HCT116 (cell line): ENCODE results near the gene RAET1G. TPM values are rescaled to one million over a fixed set of nuclear protein-coding genes. Genes with fewer than 3 reads are reported as not detected.

ENCODE experiments used
- ATAC-seq: fragments of 200-7000 bp; cut with Tn5 transposase; 2 replicates; pipeline ENCODE4 v1.9.1; 2020; ENCODE audit warnings: mild to moderate bottlenecking, moderate library complexity
- BruUV-seq: library from RNA; stranded (reverse); fragments of 400-500 nt; replicated peaks from 2 replicates; lab custom pipeline; 2021; lab: Mats Ljungman, UMichigan
- CTCF ChIA-PET: fragments of 300-600 bp; sonication (Branson Sonifier 250); formaldehyde crosslinking; loops from one replicate; lab custom pipeline; 2021; ENCODE audit warnings: antibody characterized with exemption; lab: Charles Lee
- POLR2A ChIA-PET: fragments of 300-600, 350-600 bp; sonication (Branson Sonifier 250); formaldehyde crosslinking; loops from one replicate; lab custom pipeline; 2021; ENCODE audit warnings: antibody characterized with exemption; lab: Charles Lee
- RAD21 ChIA-PET, 2 experiments: fragments of 300-600 bp; sonication (Branson Sonifier 250); formaldehyde crosslinking; loops; one replicate each; lab custom pipeline; 2023; ENCODE audit warnings: low total read pairs in 2 of 2; ENCODE audit not compliant: uncharacterized antibody in 2 of 2, unreplicated experiment in 2 of 2, low non-redundant PET in 1 of 2; lab: Charles Lee
- DNase-seq: peaks from one replicate; pipeline ENCODE4 v3.0.0-alpha.2; 2010; ENCODE audit warnings: low read depth, low spot score
- H2AFZ ChIP-seq: fragments of 200-600 bp; shearing (Covaris generic), sonication (generic); 2 replicates; pipeline ENCODE4 v1.6.1; 2017; ENCODE audit warnings: low read depth, mixed run types, mixed read lengths, antibody characterized with exemption, low read length; ENCODE audit not compliant: poor library complexity, severe bottlenecking
- H3K27ac ChIP-seq: 2 replicates; pipeline ENCODE4 v1.5.1; 2012; ENCODE audit warnings: low read depth, low read length
- H3K27me3 ChIP-seq: fragments of 200-600 bp; sonication (generic); 2 replicates; pipeline ENCODE4 v1.6.1; 2016; ENCODE audit warnings: mixed run types, low read length, mixed read lengths; ENCODE audit not compliant: insufficient read depth
- H3K36me3 ChIP-seq, 2 experiments: fragments of 200-500 bp in 1 of 2; fragments of 200-600 bp in 1 of 2; sonication (Bioruptor generic) in 1 of 2; sonication (generic) in 1 of 2; 2 replicates each; pipeline versions ENCODE4 v1.5.1 to v1.6.1; 2014 to 2016; ENCODE audit warnings: low read length in 2 of 2, inconsistent platforms in 1 of 2, mixed read lengths in 1 of 2, mixed run types in 1 of 2; ENCODE audit not compliant: insufficient read depth in 2 of 2, control insufficient read depth in 1 of 2
- H3K4me1 ChIP-seq, 2 experiments: fragments of 200-600 bp in 1 of 2; sonication (generic) in 1 of 2; 2 replicates each; pipeline versions ENCODE4 v1.5.1 to v1.6.1; 2012 to 2017; ENCODE audit warnings: low read length in 2 of 2, inconsistent platforms in 1 of 2, mild to moderate bottlenecking in 1 of 2, mixed read lengths in 1 of 2, mixed run types in 1 of 2, moderate library complexity in 1 of 2; ENCODE audit not compliant: insufficient read depth in 2 of 2, control insufficient read depth in 1 of 2
- H3K4me2 ChIP-seq: fragments of 200-600 bp; sonication (generic); 2 replicates; pipeline ENCODE4 v1.6.1; 2017; ENCODE audit warnings: mixed run types, low read length, mixed read lengths
- H3K4me3 ChIP-seq, 2 experiments: fragments of 200-600 bp in 1 of 2; sonication (generic) in 1 of 2; replicated peaks in 1 of 2; 2 replicates each; pipeline ENCODE4 v1.5.1; 2011 to 2016; ENCODE audit warnings: low read length in 2 of 2, control low read depth in 1 of 2, low read depth in 1 of 2, mild to moderate bottlenecking in 1 of 2, mixed read lengths in 1 of 2, mixed run types in 1 of 2
- H3K79me2 ChIP-seq: fragments of 200-600 bp; sonication (generic); 2 replicates; pipeline ENCODE4 v1.6.1; 2017; ENCODE audit warnings: mild to moderate bottlenecking, mixed run types, low read length, moderate library complexity, mixed read lengths; ENCODE audit not compliant: insufficient read depth
- H3K9ac ChIP-seq: fragments of 200-600 bp; sonication (generic); 2 replicates; pipeline ENCODE4 v1.6.1; 2016; ENCODE audit warnings: low read length, mixed read lengths
- H3K9me2 ChIP-seq: fragments of 200-600 bp; sonication (generic), shearing (Covaris generic); 2 replicates; pipeline ENCODE4 v1.6.1; 2017; ENCODE audit warnings: mixed run types, mild to moderate bottlenecking, moderate library complexity; ENCODE audit not compliant: insufficient read depth
- H3K9me3 ChIP-seq, 2 experiments: fragments of 200-500 bp in 1 of 2; fragments of 200-600 bp in 1 of 2; sonication (Bioruptor generic) in 1 of 2; sonication (generic) in 1 of 2; 2 replicates each; pipeline ENCODE4 v1.6.1; 2014 to 2017; ENCODE audit warnings: low read length in 2 of 2, mixed read lengths in 2 of 2, inconsistent platforms in 1 of 2, low read depth in 1 of 2, mild to moderate bottlenecking in 1 of 2, mixed run types in 1 of 2, moderate library complexity in 1 of 2; ENCODE audit not compliant: control insufficient read depth in 1 of 2, insufficient read depth in 1 of 2
- H4K20me1 ChIP-seq: fragments of 200-600 bp; sonication (generic), shearing (Covaris generic); 2 replicates; pipeline ENCODE4 v1.6.1; 2017; ENCODE audit warnings: mixed run types, mild to moderate bottlenecking, moderate library complexity; ENCODE audit not compliant: insufficient read depth
- CEBPB ChIP-seq: IDR thresholded peaks from 2 replicates; pipeline ENCODE4 v1.6.1; 2012; ENCODE audit warnings: low read depth
- EGR1 ChIP-seq: IDR thresholded peaks from 2 replicates; pipeline ENCODE4 v1.6.1; 2012; ENCODE audit warnings: low read depth
- ELF1 ChIP-seq: IDR thresholded peaks from 2 replicates; pipeline ENCODE4 v1.6.1; 2012; ENCODE audit warnings: low read depth, borderline replicate concordance
- EZH2 ChIP-seq: fragments of 200-600 bp; sonication (generic); IDR thresholded peaks from 2 replicates; pipeline ENCODE4 v1.6.1; 2017; ENCODE audit warnings: antibody characterized with exemption, mixed run types
- EZH2phosphoT487 ChIP-seq: fragments of 200-600 bp; IDR thresholded peaks from 2 replicates; pipeline ENCODE4 v1.6.1; 2018; ENCODE audit warnings: antibody characterized with exemption, borderline replicate concordance
- FOSL1 ChIP-seq: IDR thresholded peaks from 2 replicates; pipeline ENCODE4 v1.6.1; 2012; ENCODE audit warnings: low read depth
- JUND ChIP-seq: IDR thresholded peaks from 2 replicates; pipeline ENCODE4 v1.6.1; 2012
- POLR2A ChIP-seq: IDR thresholded peaks from 2 replicates; pipeline ENCODE4 v1.7.0; 2011; ENCODE audit warnings: borderline replicate concordance; ENCODE audit not compliant: insufficient read depth, insufficient read length; ENCODE audit errors: extremely low read depth
- POLR2AphosphoS5 ChIP-seq: IDR thresholded peaks from 2 replicates; pipeline ENCODE4 v1.6.1; 2011; ENCODE audit warnings: mild to moderate bottlenecking, low read depth, low read length, moderate library complexity
- REST ChIP-seq: IDR thresholded peaks from 2 replicates; pipeline ENCODE4 v1.6.1; 2012; ENCODE audit warnings: low read depth
- SP1 ChIP-seq: IDR thresholded peaks from 2 replicates; pipeline ENCODE4 v1.6.1; 2012; ENCODE audit warnings: low read depth
- SRF ChIP-seq: IDR thresholded peaks from 2 replicates; pipeline ENCODE4 v1.6.1; 2012; ENCODE audit warnings: low read depth
- TCF7L2 ChIP-seq: IDR thresholded peaks from 2 replicates; pipeline ENCODE4 v1.7.0; 2011; ENCODE audit warnings: borderline replicate concordance, inconsistent platforms; ENCODE audit not compliant: insufficient read depth, insufficient read length; ENCODE audit errors: extremely low read depth
- YY1 ChIP-seq: IDR thresholded peaks from 2 replicates; pipeline ENCODE4 v1.6.1; 2011; ENCODE audit warnings: low read length, low read depth, moderate library complexity, mild to moderate bottlenecking; ENCODE audit not compliant: insufficient replicate concordance; ENCODE audit errors: extremely low read depth
- ZBTB33 ChIP-seq: IDR thresholded peaks from 2 replicates; pipeline ENCODE4 v1.6.1; 2011; ENCODE audit warnings: mild to moderate bottlenecking, low read length, moderate library complexity; ENCODE audit not compliant: insufficient replicate concordance; ENCODE audit errors: extremely low read depth
- ZFX ChIP-seq: fragments of 450-650 bp; IDR thresholded peaks from 2 replicates; pipeline ENCODE4 v1.6.1; 2017
- ZNF274 ChIP-seq: fragments of 200-500 bp; sonication (Bioruptor generic); IDR thresholded peaks from 2 replicates; pipeline ENCODE4 v1.6.1; 2014; ENCODE audit warnings: mild to moderate bottlenecking, low read depth, low read length, inconsistent platforms
- intact Hi-C: fragments of 100-400 bp; cut with micrococcal nuclease; formaldehyde crosslinking; loops from 2 replicates; pipeline ENCODE4 v1.10.0; 2022
- total RNA-seq: library from RNA; stranded (reverse); gene quantifications from one replicate; pipeline ENCODE4 v1.2.1, GENCODE V29; 2021; ENCODE audit not compliant: unreplicated experiment
- TF ChIP-seq, protein P1 (sequence below): IDR thresholded peaks from 2 replicates; pipeline ENCODE4 v1.6.1; 2012
- TF ChIP-seq, protein P2 (sequence below): IDR thresholded peaks from 2 replicates; pipeline ENCODE4 v1.6.1; 2012

RAET1G gene
- total RNA-seq, 1 experiment from 2014 or later = 0.37 TPM

DNA sequence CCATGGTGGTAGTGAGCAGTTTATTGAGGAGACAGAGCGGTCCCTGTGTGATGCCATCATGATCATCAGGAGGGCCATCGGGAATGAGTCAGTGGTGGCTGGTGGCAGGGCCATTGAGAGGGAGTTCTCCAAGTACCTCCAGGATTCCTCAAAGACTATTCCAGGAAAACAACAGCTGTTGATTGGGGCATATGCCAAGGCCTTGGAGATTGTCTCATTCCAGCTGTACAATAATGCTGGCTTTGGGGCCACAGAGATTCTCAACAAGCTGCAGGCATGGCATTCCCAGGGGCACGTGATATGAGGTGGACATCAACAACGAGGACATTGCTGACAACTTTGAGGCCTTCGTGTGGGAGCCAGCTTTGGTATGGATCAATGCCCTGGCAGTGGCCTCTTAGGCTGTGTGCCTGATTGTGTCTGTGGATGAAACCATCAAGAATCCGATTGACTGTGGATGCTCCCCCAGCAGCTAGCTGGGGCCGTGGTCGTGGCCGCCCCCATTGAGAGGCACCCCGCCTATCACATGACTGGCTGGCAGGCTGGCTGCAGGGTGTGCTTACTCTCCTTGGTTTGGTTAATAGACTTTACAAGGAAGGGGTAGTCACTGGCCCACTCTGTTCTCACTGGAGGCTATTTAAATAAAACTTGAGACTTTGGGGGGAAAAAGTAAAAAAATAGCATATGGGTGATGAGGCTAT is 41.7 kb downstream of the RAET1G start:
- intact Hi-C loops = no loop called here
- Histone ChIP-seq H3K4me3 (no peak overlapping the region), H3K36me3 (no peaks in the 10 kb centered on the region), H3K9ac (no peak overlapping the region), H4K20me1 (no peaks in the 10 kb centered on the region), H3K4me1 (no peaks in the 10 kb centered on the region), H3K9me3 (no peaks in the 10 kb centered on the region), H3K79me2 (no peaks in the 10 kb centered on the region), H3K27me3 (no peaks in the 10 kb centered on the region), H3K27ac (no peak overlapping the region), H3K4me2 (no peak overlapping the region), H2AFZ (no peak overlapping the region), H3K9me2 (no peaks in the 10 kb centered on the region)
- ATAC-seq = no peak
- TF ChIP-seq TCF7L2 (no peak), ELF1 (no peak), ZBTB33 (no peak), POLR2AphosphoS5 (no peak), ZFX (no peak), FOSL1 (no peak), REST (no peak), POLR2A (no peak), YY1 (no peak), ZNF274 (no peak), SP1 (no peak), EZH2 (no peak), JUND (no peak), SRF (no peak), EGR1 (no peak), EZH2phosphoT487 (no peak), CEBPB (no peak)
- TF ChIP-seq, protein P1, sequence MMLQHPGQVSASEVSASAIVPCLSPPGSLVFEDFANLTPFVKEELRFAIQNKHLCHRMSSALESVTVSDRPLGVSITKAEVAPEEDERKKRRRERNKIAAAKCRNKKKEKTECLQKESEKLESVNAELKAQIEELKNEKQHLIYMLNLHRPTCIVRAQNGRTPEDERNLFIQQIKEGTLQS = no peak
- TF ChIP-seq, protein P2, sequence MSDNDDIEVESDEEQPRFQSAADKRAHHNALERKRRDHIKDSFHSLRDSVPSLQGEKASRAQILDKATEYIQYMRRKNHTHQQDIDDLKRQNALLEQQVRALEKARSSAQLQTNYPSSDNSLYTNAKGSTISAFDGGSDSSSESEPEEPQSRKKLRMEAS = no peak
- POLR2A ChIA-PET = no interaction called here
- DNase-seq = no peak
- BruUV-seq = no TSS peak
- CTCF ChIA-PET = no interaction called here
- RAD21 ChIA-PET = no interaction called here
